Activated CD4-positive, CD25-positive, alpha-beta regulatory T cell treated with anti-CD3 and anti-CD28 coated beads, Interleukin-2, amount 50 U/mL, for 24 hours (primary cell): ENCODE data around the gene ITPR1.

Source experiments
- ATAC-seq, 2 donors: fragments of 150-1000 bp; cut with Tn5 transposase; one replicate each; pipeline ENCODE4 v1.10.0; 2021; ENCODE audit warnings: mild to moderate bottlenecking in 1 of 2, moderate library complexity in 1 of 2

ITPR1 gene

DNA sequence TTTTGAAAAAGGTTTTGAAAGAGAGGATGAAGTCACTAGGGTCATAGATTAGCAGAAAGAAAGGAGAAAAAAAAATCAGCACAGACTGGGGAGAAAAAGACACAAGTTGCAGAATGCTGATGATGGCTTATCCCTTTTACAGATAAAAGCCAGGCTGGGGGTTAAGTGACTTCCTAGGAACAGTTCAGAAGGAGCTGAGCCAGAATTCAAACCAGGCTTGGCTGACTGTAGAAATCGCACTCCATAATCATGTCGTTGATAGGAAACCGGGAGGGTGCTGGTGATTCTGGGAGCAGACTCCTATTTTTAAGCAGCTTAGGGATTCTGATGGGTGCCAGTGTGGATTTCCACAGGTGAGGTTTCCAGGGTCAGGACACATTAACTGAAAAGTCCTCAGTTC lies 326.6 kb downstream of the ITPR1 start:
- no peak for ATAC-seq

DNA sequence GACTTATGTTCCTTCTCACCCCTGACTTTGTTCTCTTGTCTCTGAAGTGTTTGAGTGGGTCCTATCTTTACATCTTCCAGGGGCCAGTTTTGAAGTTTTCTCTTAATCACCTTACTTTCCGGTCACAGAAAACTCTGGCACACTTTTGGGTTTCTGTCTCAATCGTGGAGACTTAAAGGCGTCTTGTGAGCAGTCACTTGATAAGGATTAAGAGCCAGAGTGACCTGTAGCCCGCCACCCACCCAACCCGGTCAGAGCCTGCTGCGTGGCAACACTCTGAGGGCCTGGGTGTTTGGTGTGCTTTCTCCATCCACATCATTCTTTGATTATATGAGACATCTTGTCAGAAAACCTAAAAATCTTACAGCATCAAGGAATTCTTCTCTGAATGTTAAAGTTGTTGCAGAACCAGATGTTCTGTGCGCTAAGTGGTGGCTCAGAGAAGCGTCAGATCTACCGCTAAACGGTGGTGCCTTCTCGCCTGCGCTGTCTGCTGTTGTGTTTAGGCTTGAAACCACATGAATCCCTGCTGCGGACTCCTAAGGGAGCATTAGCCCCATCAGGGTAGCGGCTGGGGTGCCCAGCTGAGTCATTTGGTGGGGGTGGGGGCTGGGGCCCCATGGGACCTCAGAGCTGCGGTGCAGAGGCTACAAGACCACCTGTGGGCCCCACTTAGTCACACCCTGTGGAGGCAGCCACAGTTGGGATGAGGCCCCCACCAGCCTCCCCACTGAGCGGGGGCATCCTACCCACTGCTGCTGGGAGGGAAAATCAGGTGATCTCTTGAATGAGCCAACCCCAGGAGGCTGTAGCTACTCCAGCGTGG lies 327.4 kb downstream of the ITPR1 start:
- ATAC-seq, result peak in 1 of 2 donors; percentile 2

DNA sequence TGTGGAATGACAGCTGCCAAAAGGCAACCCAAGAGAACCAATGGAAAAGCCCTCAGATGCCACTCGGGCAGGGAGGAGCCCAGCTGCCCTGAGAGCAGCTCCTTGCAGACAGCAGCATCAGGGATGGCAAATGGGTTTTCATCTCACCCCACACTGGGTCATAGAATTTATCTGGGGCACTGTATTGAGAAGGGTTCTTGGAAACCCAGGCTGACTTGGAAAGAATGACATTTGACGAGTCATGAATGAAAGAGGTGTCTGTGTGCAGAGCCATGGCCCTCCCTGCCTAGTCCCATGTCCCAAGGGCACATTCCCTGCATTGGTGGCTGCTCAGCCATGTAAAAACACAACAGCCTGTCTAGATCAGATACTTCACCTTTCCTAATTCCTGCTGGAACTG lies 328.2 kb downstream of the ITPR1 start:
- peak; percentile 70 to 71 for ATAC-seq

DNA sequence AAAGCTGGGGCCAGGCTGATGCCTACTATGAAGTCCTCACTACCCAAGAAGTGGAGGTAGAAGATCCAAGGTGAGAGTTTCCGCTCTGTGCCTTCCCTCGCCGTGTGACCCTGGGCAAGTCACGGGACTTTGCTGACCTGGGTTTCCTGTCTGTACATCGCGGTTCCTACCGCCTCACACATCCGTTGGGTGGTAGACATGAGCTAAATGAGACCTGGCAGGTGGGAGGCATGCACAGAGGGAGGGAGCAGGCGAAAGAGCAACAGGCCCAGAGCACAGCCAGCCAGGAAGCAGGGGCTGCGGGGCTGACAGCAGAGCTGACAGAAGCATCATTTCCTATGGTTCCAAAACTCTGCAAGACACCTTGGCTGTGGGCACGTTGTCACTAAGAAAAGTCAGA lies 328.8 kb downstream of the ITPR1 start:
- ATAC-seq, result peak; percentile 78 to 81

- ATAC-seq, result no peak
Measured at GRCh38 chr3:4822568-4822967, 329.4 kb downstream of the ITPR1 start.

DNA sequence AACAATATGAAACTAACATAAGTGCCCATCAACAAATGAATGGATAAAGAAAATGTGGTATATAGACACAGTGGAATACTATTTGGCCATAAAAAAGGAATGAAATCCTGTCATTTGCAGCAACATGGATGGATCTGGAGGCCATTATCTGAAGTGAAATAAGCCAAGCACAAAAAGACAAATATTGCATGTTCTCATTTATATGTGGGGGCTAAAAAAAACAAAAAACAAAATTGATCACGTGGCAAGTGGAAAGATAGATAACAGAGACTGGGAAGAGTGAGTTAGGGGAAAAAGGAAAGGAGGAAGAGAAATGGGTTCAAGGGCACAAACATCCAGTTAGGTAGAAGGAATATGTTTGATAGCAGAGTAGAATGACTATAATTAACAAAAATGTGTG lies 330.2 kb downstream of the ITPR1 start:
- no peak for ATAC-seq

DNA sequence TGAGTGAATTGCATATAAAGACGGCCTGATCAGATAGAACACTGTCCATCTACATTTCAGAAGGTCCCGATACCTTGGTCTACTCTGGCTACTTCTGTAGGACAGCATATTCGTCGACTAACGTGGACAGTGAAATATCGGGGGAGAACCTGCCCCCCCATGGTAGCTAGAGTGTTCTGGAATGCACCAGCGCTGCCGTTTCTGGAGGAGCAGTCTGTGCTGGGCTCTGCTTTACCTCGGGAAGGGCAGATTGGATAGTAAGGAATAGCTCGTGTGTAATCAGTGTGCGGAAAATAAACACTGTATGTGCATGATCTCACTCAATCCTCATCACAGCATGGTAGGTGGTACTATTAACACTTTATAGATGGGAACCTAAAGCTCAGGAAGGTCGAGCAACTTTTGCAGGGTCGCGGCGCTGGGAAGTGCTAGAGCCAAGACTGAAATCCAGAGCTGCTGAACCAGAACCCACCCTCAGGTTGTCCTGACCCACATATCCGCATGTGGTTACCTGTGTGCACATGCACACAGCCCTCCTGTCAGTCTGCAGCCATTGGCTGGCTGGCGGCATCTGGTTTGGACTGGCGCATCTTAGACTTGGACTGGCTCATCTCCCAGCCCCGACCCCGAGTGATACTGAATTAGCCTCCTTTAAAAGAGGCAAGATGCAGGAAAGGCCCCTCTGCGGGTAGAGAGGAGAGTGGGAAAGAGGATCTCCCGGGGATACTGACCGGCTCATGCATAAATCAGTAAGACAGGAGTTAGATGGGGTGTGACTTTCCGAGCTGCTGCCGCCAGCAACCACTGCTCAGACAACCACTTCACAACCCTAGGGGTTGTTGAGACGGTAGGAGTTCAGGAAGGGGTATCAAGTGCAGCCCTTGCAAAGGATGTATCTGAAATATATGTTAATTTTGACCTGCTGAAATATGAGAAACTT lies 331.1 kb downstream of the ITPR1 start:
- ATAC-seq, result no peak

DNA sequence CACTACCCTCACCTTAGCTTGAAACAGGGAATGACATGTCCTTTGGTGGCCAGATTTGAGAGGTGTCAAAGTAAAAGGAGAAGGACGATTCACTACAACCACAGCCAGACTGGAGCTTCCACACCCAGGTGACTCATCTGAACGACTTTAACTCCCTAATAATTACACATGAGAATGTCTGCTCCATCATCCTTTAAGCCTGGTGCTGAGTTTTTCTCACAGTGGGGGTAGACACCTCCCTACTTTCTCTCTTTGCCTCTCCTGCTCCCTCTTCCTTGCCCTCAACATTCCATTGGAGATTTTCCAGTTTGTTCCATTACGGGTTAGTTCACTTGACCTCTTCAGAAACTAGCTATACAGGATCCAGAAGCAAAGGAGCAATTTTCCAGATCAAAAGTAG lies 331.8 kb downstream of the ITPR1 start:
- no peak for ATAC-seq

DNA sequence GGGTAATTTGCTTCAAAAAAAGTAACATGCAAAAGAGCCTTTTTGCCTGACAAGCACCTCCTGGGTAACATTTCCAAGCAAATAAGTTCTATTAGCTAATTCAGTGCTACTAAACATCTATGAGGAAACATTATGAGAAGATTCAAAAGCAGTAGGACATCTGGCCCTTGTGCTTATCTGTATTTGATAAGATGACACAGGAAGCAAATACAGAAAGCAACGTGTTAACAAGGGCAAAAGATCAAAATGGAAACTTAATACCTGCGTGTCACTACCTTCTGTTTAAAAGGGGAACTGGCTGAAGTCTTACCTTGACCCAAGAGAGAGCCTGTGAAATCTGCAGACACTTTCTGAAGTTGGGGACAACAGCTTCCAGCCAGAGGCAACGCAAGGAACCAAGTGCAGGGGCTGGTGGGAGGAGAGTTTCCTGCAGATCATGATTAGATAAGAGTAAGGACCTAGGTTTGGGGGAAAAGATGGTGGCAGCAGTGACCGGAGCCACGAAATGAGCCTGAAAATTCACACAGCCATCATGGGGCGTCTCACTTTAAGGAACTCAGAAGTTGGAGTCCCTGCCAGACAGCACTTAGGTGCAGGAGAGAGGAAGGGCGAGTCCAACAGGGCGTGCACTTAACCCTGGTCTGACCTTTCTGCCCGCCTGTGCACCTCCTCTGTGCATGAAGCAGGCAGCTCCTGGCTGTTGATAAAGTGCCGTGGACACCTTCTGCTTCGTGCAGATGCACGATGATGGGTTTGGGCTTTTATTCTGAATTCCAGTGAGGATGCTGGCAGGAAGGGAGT lies 332.5 kb downstream of the ITPR1 start:
- ATAC-seq, result no peak

- ATAC-seq, result no peak
Measured at GRCh38 chr3:4826237-4827100, 333.3 kb downstream of the ITPR1 start.

- no peak for ATAC-seq
Measured at GRCh38 chr3:4827767-4828166, 334.6 kb downstream of the ITPR1 start.

DNA sequence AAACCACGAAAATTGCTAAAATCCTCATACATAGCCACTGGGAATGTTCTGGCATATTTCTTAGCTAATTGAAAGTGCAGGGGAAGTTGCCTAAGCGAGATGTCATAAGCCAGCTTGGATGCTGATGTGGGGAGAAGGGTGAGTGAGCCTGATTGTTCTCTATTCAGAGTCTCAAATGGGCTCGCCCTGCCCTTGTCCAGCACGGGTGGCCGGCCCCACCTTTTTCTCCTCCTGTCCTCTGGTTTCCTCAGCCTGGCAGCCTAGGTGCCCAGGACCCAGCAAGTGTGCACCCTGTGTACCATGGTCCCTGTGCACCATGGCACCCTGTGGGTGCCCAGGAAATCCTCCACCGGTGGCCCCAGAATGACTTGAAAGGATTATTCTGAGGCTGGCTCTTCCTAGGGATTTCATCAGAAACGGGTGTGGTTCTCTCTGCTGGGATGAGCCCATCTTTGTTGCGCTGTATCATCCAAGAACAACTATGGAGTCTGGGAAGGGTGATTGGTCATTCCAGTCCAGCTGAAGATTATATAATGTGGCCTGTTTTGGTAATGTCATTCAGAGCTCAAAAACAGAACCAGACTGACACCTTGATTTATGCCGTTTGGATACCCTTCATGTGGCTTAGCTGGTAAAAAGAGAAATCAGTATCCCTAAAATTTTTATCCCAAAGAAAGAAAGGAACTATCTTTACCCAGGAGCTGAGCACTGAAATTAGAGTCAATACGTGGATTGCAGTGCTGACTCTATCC lies 335.3 kb downstream of the ITPR1 start:
- no peak for ATAC-seq

- ATAC-seq, result peak; percentile 34 to 66
Measured at GRCh38 chr3:4829031-4829394, 335.9 kb downstream of the ITPR1 start.

- no peak for ATAC-seq
Measured at GRCh38 chr3:4830586-4830914, 337.4 kb downstream of the ITPR1 start.

DNA sequence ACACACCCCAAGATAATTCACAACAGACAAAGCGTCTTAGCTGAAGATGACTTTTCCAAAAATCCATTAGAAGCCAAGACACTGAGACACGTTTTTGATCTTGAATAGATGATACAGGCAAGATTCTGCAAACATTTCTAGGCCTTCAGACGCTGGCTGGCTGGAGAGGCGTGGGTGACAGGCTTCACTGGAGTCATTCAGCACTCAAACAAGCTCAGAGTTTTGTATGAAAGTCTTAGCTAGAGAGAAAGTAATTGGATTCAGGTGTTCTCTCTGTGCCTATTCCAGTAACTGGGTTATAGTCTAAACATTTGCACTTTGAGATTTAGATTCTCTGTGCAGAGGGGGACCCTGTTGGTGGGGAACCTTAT lies 338.4 kb downstream of the ITPR1 start:
- ATAC-seq, result peak; percentile 3 to 7

GRCh38 chr3:4833471-4833870 lies 340.3 kb downstream of the ITPR1 start:
- ATAC-seq, result no peak

DNA sequence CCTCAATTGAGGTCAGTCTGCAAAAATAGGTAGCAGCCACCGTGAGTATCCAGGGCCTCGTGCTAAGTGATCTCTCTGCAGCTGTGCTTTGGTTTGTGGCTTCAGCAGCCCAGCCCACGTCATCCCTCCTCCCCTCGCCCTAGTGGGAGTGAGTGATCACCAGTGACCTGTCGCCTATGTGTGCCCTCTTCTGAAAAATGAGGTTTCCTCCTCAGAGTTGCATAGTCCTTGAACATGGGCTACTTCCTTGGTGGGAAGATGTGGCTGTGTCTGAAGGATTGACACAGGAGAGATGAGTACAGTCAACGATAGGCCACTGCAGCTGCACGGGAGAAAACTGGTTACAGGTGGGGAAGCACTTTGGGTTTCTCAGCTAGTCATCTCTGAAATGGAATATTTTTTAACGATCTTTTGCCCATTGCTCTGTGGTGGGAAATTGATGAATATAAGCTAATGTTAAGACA lies 341.3 kb downstream of the ITPR1 start:
- peak; percentile 70 to 77 for ATAC-seq

DNA sequence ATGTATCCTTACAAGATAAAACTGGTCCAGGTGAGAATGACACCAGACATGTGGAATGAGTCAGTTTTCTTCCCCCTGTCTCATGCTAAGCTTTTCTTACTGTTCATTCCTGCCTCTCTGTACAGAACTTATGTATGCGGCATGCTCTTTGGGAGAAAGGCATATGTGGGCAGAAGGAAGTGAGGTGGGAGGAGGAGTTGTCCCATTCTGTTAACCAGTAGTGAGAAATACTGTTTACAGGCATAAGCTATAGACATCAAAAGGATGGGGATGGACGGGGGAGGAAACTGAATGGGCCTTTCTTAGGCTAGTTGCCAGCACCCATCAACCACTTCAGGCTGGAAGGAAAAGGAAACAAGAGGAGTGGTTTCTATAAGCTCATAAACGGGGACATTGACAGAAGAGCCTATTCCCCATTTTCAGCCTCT lies 342.5 kb downstream of the ITPR1 start:
- ATAC-seq, result no peak

- ATAC-seq, result no peak
Measured at GRCh38 chr3:4836516-4836915, 343.4 kb downstream of the ITPR1 start.

DNA sequence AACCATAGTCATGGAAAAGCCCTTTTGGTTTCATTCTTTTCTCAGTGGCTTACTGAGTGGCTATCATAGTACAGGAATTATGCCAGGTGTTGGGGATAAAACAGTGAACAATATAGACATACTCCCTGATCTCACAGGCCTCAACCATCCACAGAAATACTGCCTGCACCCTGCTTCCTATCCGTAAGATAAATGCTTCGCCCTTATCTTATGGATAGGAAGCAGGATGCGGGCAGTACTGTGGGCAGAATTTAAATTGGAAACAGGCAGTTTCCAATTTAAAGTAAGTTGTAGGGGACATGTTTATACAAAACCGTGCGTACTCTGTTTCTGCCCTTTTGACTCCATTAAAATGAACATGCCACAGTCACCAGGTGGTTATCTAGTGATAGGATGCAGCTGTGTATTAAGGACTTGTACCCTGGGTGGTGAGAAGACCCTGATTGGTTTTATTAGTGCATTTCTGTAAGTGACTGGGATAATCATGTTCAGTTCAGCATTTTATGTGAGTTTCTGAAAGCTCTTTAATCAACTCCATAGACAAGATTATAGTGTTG lies 344.3 kb downstream of the ITPR1 start:
- ATAC-seq, result no peak

- no peak for ATAC-seq
Measured at GRCh38 chr3:4838621-4839022, 345.5 kb downstream of the ITPR1 start.
